OCI-LY1 (cell line): ENCODE results near the gene NUMA1.

Experiments
- H2AFZ ChIP-seq: fragments of 200-600 bp; sonication (generic), shearing (Covaris generic); 2 replicates; pipeline ENCODE4 v1.6.0; 2014; ENCODE audit warnings: antibody characterized with exemption, mild to moderate bottlenecking, low read length
- H3F3A ChIP-seq: fragments of 200-600 bp; sonication (generic), shearing (Covaris generic); 2 replicates; pipeline ENCODE4 v1.6.0; 2014; ENCODE audit warnings: mild to moderate bottlenecking, antibody characterized with exemption, low read length, moderate library complexity; ENCODE audit not compliant: insufficient read depth
- H3K27ac ChIP-seq: fragments of 200-600 bp; sonication (generic); 2 replicates; pipeline ENCODE4 v1.5.1; 2014; ENCODE audit warnings: low read length, mixed run types, mild to moderate bottlenecking, low read depth; ENCODE audit not compliant: poor library complexity, severe bottlenecking
- H3K27me3 ChIP-seq: fragments of 200-600 bp; sonication (generic); 2 replicates; pipeline ENCODE4 v1.6.0; 2014; ENCODE audit warnings: antibody characterized with exemption, mild to moderate bottlenecking, low read length, moderate library complexity; ENCODE audit not compliant: insufficient read depth
- H3K36me3 ChIP-seq: fragments of 200-600 bp; sonication (generic); 2 replicates; pipeline ENCODE4 v1.6.1; 2014; ENCODE audit warnings: mild to moderate bottlenecking, antibody characterized with exemption, low read length, moderate library complexity, mixed read lengths; ENCODE audit not compliant: insufficient read depth
- H3K4me1 ChIP-seq: fragments of 200-600 bp; sonication (generic); 2 replicates; pipeline ENCODE4 v1.5.1; 2014; ENCODE audit warnings: mild to moderate bottlenecking, low read length, moderate library complexity; ENCODE audit not compliant: insufficient read depth, severe bottlenecking
- H3K4me2 ChIP-seq: fragments of 200-600 bp; sonication (generic), shearing (Covaris generic); 2 replicates; pipeline ENCODE4 v1.6.1; 2014; ENCODE audit warnings: low read length
- H3K4me3 ChIP-seq: fragments of 200-600 bp; sonication (generic); 2 replicates; pipeline ENCODE4 v1.5.1; 2014; ENCODE audit warnings: low read length, low read depth, mild to moderate bottlenecking, mixed read lengths; ENCODE audit not compliant: poor library complexity, severe bottlenecking
- H3K79me2 ChIP-seq: fragments of 200-600 bp; shearing (Covaris generic); 2 replicates; pipeline ENCODE4 v1.6.1; 2016; ENCODE audit warnings: mixed run types, low read length, mixed read lengths; ENCODE audit not compliant: insufficient read depth
- H3K9ac ChIP-seq: fragments of 200-600 bp; sonication (generic), shearing (Covaris generic); 2 replicates; pipeline ENCODE4 v1.6.1; 2014; ENCODE audit warnings: mild to moderate bottlenecking, low read length, mixed read lengths
- H3K9me2 ChIP-seq: fragments of 200-600 bp; sonication (generic), shearing (Covaris generic); 2 replicates; pipeline ENCODE4 v1.6.1; 2014; ENCODE audit warnings: low read depth, mild to moderate bottlenecking, low read length, mixed read lengths
- H3K9me3 ChIP-seq: fragments of 200-600 bp; shearing (Covaris generic); 2 replicates; pipeline ENCODE4 v1.6.1; 2014; ENCODE audit warnings: low read length, mixed read lengths
- H4K20me1 ChIP-seq: fragments of 200-600 bp; sonication (generic), shearing (Covaris generic); 2 replicates; pipeline ENCODE4 v1.6.0; 2016; ENCODE audit warnings: mild to moderate bottlenecking, low read length; ENCODE audit not compliant: insufficient read depth
- EZH2 ChIP-seq: fragments of 200-600 bp; sonication (generic), shearing (Covaris generic); IDR thresholded peaks from 2 replicates; pipeline ENCODE4 v1.8.0; 2017; ENCODE audit warnings: borderline replicate concordance, mixed run types, mild to moderate bottlenecking, antibody characterized with exemption, low read length, moderate library complexity, mixed read lengths
- TF ChIP-seq, protein P1 (sequence below): fragments of 200-600 bp; sonication (generic), shearing (Covaris generic); IDR thresholded peaks from 2 replicates; pipeline ENCODE4 v1.5.1; 2017; ENCODE audit warnings: mild to moderate bottlenecking, antibody characterized with exemption, low read length, moderate library complexity, mixed read lengths

NUMA1 gene

DNA sequence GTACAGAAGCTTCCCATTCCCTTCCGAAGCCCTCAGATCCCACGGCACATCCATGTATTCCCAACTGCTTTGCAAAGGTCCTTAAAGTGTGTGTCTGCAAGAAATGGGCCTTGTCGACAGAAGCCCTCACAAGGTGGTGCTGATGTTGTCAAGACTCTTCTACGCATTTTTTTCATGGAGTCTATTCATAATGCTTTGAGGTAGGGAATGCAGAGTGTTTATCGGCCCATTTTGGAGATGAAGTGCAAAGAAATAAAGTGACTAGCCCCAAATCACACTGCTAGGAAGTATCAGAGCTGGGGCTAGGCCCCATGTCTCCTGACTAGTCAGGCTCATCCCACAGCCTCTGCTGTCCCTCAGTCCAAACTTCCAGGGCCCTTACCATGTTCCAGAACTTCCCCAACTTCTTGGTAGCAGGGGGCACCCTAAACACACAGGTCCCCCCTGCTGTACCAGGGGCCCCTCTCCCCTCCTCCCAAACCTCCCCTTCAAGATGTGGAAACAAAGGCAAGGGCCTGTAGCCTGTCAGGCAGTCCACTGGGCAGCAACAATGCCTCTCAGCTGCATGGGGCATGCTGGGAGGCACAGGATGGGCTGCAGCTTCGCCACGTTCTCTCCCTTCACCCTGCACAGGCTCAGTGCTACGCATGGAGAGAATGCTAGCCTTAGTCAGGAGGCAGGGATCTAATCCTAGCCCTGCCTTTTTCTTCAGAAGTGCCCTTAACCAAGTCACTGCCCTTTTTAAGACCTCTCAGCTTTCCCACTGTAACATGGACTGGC is 73.8 kb downstream of the NUMA1 start:
- TF ChIP-seq, protein P1, sequence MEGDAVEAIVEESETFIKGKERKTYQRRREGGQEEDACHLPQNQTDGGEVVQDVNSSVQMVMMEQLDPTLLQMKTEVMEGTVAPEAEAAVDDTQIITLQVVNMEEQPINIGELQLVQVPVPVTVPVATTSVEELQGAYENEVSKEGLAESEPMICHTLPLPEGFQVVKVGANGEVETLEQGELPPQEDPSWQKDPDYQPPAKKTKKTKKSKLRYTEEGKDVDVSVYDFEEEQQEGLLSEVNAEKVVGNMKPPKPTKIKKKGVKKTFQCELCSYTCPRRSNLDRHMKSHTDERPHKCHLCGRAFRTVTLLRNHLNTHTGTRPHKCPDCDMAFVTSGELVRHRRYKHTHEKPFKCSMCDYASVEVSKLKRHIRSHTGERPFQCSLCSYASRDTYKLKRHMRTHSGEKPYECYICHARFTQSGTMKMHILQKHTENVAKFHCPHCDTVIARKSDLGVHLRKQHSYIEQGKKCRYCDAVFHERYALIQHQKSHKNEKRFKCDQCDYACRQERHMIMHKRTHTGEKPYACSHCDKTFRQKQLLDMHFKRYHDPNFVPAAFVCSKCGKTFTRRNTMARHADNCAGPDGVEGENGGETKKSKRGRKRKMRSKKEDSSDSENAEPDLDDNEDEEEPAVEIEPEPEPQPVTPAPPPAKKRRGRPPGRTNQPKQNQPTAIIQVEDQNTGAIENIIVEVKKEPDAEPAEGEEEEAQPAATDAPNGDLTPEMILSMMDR: no peak
- TF ChIP-seq EZH2: no peak
- peaks cover 92% of the 10 kb centered on the region for H3K36me3 ChIP-seq
- H2AFZ ChIP-seq: no peak overlapping the region
- no peak overlapping the region for H3K27ac ChIP-seq
- H3K9me2 ChIP-seq: no peaks in the 10 kb centered on the region
- no peaks in the 10 kb centered on the region for H3K4me1 ChIP-seq
- H3K4me3 ChIP-seq: no peak overlapping the region
- no peaks in the 10 kb centered on the region for H4K20me1 ChIP-seq
- H3K4me2 ChIP-seq: no peak overlapping the region
- H3K79me2 ChIP-seq: no peaks in the 10 kb centered on the region
- H3F3A ChIP-seq: no peaks in the 10 kb centered on the region
- no peak overlapping the region for H3K9ac ChIP-seq
- no peaks in the 10 kb centered on the region for H3K9me3 ChIP-seq
- H3K27me3 ChIP-seq: no peaks in the 10 kb centered on the region

DNA sequence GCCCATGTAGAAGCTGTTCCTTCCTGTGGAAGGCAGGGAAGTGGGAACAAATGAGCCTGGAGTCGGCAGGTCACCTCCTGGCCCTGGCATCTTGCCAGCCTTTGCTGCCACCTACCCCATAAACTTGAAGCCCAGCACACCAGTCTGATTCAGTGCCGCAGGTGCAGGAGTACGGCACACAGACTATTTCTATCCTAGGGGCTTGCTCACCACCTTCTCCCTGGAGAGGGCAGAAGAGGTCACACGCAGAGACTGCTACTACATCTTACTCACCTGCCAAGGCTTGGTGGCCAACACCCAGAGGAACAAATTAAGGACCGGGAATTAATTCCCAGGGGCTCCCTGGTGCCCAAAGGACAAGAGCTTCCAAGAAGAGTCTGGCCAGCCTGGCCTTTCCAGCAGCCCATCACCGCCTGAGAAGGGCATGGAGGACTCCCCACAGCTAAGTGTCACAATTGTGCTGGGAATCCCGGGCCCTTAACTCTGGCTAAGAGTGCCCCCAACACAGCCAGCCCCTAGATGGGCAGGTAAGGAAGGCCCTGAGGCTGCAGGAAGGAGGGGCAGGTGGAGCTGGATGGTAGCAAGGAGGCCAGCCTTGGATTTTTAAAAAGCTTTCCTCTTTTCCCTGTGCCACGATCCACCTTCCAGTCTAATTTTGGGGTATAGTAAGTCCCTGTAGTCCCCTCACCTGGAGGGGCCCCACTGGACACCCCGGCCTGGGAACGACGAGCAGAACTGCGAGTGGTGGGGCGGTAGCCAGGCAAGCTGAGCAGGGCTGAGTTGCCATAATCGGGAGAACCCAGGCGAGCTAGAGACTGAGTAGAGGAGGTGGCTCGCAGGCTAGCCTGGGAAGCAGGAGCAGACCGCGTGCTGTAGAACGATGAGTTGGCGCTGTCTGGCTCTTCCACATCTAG is 74.7 kb downstream of the NUMA1 start:
- H3F3A ChIP-seq: no peaks in the 10 kb centered on the region
- peaks cover 88% of the 10 kb centered on the region for H3K36me3 ChIP-seq
- no peaks in the 10 kb centered on the region for H3K79me2 ChIP-seq
- no peak overlapping the region for H3K27ac ChIP-seq
- no peak overlapping the region for H3K4me3 ChIP-seq
- H3K4me1 ChIP-seq: no peaks in the 10 kb centered on the region
- no peaks in the 10 kb centered on the region for H3K9me3 ChIP-seq
- no peaks in the 10 kb centered on the region for H3K27me3 ChIP-seq
- H3K9me2 ChIP-seq: no peaks in the 10 kb centered on the region
- H2AFZ ChIP-seq: no peak overlapping the region
- no peak overlapping the region for H3K9ac ChIP-seq
- TF ChIP-seq EZH2: no peak
- TF ChIP-seq, protein P1: no peak
- H3K4me2 ChIP-seq: no peak overlapping the region
- H4K20me1 ChIP-seq: no peaks in the 10 kb centered on the region

GRCh38 chr11:72004515-72005346 is 75.6 kb downstream of the NUMA1 start:
- H3K27ac ChIP-seq: no peak overlapping the region
- H3K9ac ChIP-seq: no peak overlapping the region
- H3F3A ChIP-seq: no peaks in the 10 kb centered on the region
- H3K4me3 ChIP-seq: no peak overlapping the region
- no peak overlapping the region for H2AFZ ChIP-seq
- H3K4me2 ChIP-seq: no peak overlapping the region
- peaks cover 79% of the 10 kb centered on the region for H3K36me3 ChIP-seq
- H3K79me2 ChIP-seq: no peaks in the 10 kb centered on the region
- no peaks in the 10 kb centered on the region for H4K20me1 ChIP-seq
- no peaks in the 10 kb centered on the region for H3K9me2 ChIP-seq
- no peaks in the 10 kb centered on the region for H3K27me3 ChIP-seq
- no peaks in the 10 kb centered on the region for H3K9me3 ChIP-seq
- no peaks in the 10 kb centered on the region for H3K4me1 ChIP-seq
- TF ChIP-seq EZH2: no peak
- TF ChIP-seq, protein P1: no peak
